CD4-positive, alpha-beta memory T cell (primary cell): ENCODE results near the gene PLK5. TPM values are rescaled to one million over a fixed set of nuclear protein-coding genes. Genes with fewer than 3 reads are reported as not detected.

Experiments
- polyA plus RNA-seq, 2 donors: library from polyadenylated mRNA; unstranded; fragments of 300-500 nt; fragmentation: Illumina TruSeq; gene quantifications; one replicate each; pipeline ENCODE4 v1.2.3, GENCODE V29; 2021
- total RNA-seq, 2 experiments: library from RNA; stranded (reverse); gene quantifications; one replicate each; pipeline ENCODE4 v1.2.3, GENCODE V29; 2021

PLK5 gene
- total and polyA plus RNA-seq, 4 experiments from 2014 or later, result not detected

Other genes with a start within 250 kb of the PLK5 start
- 10 to 100 TPM; 50.5 to 54.2 TPM for gene FAM174C, start 248.5 kb upstream of the PLK5 start, total RNA-seq
- gene FAM174C, start 248.5 kb upstream of the PLK5 start, polyA plus RNA-seq, result 100 to 1,000 TPM in 1 of 2 donors, 10 to 100 TPM in 1; 57.2 to 114 TPM
- not detected for gene EFNA2, start 238.2 kb upstream of the PLK5 start, total RNA-seq
- gene EFNA2, start 238.2 kb upstream of the PLK5 start, polyA plus RNA-seq, result not detected
- gene NDUFS7, start 140.2 kb upstream of the PLK5 start, total RNA-seq, result 10 to 100 TPM; 68.6 to 73.5 TPM
- 100 to 1,000 TPM; 180 to 193 TPM for gene NDUFS7, start 140.2 kb upstream of the PLK5 start, polyA plus RNA-seq
- 10 to 100 TPM; 15.9 to 16.2 TPM for gene GAMT, start 122.5 kb upstream of the PLK5 start, total RNA-seq
- 10 to 100 TPM; 19.3 to 20.3 TPM for gene GAMT, start 122.5 kb upstream of the PLK5 start, polyA plus RNA-seq
- 100 to 1,000 TPM; 143 to 152 TPM for gene DAZAP1, start 116.5 kb upstream of the PLK5 start, total RNA-seq
- gene DAZAP1, start 116.5 kb upstream of the PLK5 start, polyA plus RNA-seq, result 1 to 10 TPM; 2.5 to 9.1 TPM
- 1,000 to 10,000 TPM; 1,715 to 1,828 TPM for gene RPS15, start 85.7 kb upstream of the PLK5 start, total RNA-seq
- 1,000 to 10,000 TPM; 2,575 to 2,757 TPM for gene RPS15, start 85.7 kb upstream of the PLK5 start, polyA plus RNA-seq
- gene APC2, start 74.0 kb upstream of the PLK5 start, total RNA-seq, result not detected
- gene APC2, start 74.0 kb upstream of the PLK5 start, polyA plus RNA-seq, result not detected
- gene C19orf25, start 44.9 kb upstream of the PLK5 start, total RNA-seq, result 10 to 100 TPM; 68.8 to 79.8 TPM
- gene C19orf25, start 44.9 kb upstream of the PLK5 start, polyA plus RNA-seq, result 10 to 100 TPM; 41.5 to 48.9 TPM
- 1 to 10 TPM; 3.1 to 3.7 TPM for gene PCSK4, start 33.7 kb upstream of the PLK5 start, total RNA-seq
- not detected for gene PCSK4, start 33.7 kb upstream of the PLK5 start, polyA plus RNA-seq
- gene REEP6, start 32.9 kb upstream of the PLK5 start, total RNA-seq, result 1 to 10 TPM; 2.9 to 3.3 TPM
- gene REEP6, start 32.9 kb upstream of the PLK5 start, polyA plus RNA-seq, result 1 to 10 TPM in 1 of 2 donors, under 1 TPM in 1; 1.00 to 2.8 TPM
- gene ADAMTSL5, start 11.1 kb upstream of the PLK5 start, total RNA-seq, result 1 to 10 TPM; 2.4 to 3.6 TPM
- 1 to 10 TPM; 1.5 to 2.3 TPM for gene ADAMTSL5, start 11.1 kb upstream of the PLK5 start, polyA plus RNA-seq
- gene MEX3D, start 44.2 kb downstream of the PLK5 start, total RNA-seq, result 1 to 10 TPM; 4.5 to 4.9 TPM
- under 1 TPM in 1 of 2 donors, not detected in 1; 0.16 TPM for gene MEX3D, start 44.2 kb downstream of the PLK5 start, polyA plus RNA-seq
- 10 to 100 TPM; 56.9 to 62.8 TPM for gene MBD3, start 68.8 kb downstream of the PLK5 start, total RNA-seq
- 10 to 100 TPM in 1 of 2 donors, 1 to 10 TPM in 1; 3.9 to 12.2 TPM for gene MBD3, start 68.8 kb downstream of the PLK5 start, polyA plus RNA-seq
- 100 to 1,000 TPM; 157 to 158 TPM for gene UQCR11, start 81.4 kb downstream of the PLK5 start, total RNA-seq
- gene UQCR11, start 81.4 kb downstream of the PLK5 start, polyA plus RNA-seq, result 100 to 1,000 TPM; 623 to 668 TPM
- 10 to 100 TPM; 72.0 to 75.7 TPM for gene TCF3, start 128.5 kb downstream of the PLK5 start, total RNA-seq
- 10 to 100 TPM in 1 of 2 donors, 1 to 10 TPM in 1; 1.8 to 13.3 TPM for gene TCF3, start 128.5 kb downstream of the PLK5 start, polyA plus RNA-seq
- not detected for gene ONECUT3, start 229.4 kb downstream of the PLK5 start, total RNA-seq
- not detected for gene ONECUT3, start 229.4 kb downstream of the PLK5 start, polyA plus RNA-seq